Activated naive CD8-positive, alpha-beta T cell treated with anti-CD3 and anti-CD28 coated beads, Interleukin-2, amount 50 U/mL, for 16 hours (primary cell): ENCODE data around the gene SEZ6.

Experiments used
- DNase-seq: peaks from one replicate; pipeline ENCODE4 v3.0.0-alpha.2; 2020; ENCODE audit warnings: low read depth, low spot score

SEZ6 gene

DNA sequence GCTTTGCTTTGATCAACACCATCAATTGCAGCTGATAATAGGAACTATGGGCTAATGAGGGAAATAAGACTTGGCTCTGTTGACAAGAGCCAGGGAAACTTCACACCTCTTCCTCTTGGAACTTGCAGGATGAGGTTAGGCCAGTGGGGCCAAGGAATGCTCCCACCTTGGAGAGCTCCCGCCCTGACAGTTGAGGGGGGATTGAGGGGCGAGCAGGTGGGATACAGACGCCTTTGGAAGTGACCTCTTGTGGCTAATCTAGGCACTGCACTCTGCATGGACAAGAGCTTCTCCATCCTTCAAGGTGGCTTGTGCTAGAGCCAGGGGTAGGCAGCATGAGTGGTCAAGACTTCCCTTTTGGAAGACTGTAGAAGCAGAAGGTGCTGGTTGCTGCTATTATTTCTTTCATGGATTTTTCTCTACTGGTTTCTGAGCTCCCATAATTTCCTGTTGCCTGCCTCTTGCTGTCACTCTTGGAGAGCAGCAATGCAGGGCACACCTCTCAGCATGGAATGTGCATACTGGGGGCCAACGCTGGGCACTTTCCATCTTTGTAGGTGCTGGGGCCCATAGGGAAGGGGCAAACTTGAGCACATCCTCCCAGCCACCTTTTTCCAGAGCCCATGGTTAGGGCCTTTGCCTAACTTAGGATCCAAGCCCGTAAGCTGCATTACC lies 52.3 kb downstream of the SEZ6 start:
- peak; percentile 15 for DNase-seq

DNA sequence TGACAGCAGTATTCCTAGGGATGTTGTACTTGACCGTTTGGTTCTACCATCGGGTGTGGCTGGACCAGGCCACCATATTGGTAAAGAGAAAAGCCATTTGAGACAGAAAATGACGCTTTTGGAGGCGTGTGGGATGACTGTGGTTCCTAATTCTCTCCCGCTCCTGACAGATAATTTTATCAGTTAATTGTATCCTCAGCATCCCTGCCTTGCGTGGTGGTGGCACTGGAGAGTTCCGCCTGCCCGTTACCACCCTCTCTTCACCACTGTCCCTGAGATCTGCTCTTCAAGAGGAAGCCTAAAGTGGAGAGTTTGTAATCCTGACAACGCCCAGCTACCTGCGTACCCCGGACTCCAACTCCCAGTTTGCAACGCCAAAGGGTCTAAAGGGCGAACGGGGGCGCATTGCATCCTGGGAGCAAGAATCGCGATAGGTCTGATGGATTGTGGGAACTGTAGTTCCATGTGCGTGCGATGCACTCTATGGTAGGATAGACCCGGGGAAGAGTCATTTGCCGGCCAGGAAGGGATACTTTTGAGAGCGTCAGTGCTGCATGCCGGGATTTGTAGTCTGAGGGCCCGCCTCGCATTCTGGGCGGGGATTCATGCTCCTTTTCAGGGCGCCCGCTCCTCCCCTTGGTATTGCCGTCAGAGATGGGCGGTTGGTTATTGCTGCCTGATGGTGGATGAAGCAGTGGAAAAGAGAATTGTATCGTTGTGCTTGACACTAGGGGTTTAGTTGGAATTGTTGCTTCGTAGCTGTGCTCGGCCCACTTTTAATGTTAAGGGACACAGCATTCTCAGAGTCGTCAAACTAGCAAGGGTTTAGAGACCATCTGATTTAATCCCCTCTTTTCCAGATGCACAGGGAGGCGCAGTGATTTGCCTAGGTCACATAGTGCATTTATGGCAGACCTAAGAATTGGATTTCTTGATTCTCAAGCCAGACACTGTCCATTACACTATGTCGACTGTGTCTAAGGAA lies 53.5 kb downstream of the SEZ6 start:
- DNase-seq: peak; percentile 89

DNA sequence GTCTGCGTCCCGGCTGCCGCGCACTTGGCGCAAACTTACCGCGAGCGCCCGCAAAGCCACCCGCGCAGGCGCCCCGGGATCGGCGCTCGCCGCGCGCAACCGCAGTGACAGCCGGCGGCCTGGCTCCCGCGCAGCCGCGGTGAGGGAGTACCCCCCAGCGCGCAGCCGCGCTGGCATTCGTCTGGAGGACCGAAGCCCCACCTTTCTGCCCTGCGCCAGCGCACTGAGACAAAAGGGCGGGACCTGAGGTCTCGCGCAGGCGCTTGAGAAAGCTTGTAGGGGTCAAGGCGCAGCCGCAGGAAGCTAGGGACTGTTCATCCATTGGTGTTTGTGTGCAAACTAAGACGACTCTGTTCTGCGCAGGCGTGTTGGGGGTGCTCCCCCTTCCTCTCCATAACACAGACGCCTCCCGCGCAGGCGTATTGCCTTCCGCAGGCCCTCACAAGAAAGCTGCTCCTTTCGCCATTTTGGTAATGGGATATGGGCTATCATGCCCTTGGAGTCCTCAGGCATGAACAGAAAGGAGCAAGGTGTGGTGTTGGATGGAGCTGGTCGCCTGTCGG lies 54.3 kb downstream of the SEZ6 start, which contains the start of gene PHF12:
Gene PHF12, minus strand, starts transcription at position 91 of the 563 bp plus-strand sequence. CDS start 558 bp downstream, outside the sequence.
- DNase-seq: peak; percentile 98

DNA sequence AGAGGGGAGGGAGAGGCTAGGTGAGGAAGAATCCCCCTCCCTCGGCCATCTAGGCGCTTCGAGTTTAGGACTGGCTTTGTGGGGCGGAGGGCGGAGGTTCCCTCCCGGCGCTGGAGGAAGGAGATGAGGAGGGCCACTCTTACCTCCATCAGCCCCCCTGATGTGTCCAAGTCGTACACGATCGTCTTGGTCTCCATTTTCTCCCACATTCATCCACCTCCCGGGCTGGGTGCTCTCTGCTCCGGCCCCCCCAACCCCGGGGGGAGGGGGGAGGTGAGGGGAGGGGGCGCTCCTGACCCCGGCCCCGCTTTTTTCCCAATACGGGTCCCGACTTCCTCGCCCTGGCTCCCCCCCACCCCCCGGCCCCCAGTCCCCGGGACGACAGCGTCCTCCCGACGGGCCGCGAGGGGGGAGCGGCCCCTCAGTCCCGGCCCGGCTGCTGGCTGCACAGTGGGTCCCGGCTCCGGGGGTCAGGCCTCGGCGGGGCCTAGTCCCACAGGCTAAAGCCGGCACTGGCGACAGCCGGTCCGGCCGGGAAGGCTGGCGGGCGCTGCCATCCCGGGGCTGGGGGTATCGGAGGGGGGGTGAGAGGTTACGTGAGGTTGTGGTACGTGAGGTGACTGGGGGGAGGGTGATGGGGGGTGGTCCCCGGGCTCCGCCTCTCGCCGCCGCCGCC lies 54.9 kb downstream of the SEZ6 start:
- DNase-seq: no peak

DNA sequence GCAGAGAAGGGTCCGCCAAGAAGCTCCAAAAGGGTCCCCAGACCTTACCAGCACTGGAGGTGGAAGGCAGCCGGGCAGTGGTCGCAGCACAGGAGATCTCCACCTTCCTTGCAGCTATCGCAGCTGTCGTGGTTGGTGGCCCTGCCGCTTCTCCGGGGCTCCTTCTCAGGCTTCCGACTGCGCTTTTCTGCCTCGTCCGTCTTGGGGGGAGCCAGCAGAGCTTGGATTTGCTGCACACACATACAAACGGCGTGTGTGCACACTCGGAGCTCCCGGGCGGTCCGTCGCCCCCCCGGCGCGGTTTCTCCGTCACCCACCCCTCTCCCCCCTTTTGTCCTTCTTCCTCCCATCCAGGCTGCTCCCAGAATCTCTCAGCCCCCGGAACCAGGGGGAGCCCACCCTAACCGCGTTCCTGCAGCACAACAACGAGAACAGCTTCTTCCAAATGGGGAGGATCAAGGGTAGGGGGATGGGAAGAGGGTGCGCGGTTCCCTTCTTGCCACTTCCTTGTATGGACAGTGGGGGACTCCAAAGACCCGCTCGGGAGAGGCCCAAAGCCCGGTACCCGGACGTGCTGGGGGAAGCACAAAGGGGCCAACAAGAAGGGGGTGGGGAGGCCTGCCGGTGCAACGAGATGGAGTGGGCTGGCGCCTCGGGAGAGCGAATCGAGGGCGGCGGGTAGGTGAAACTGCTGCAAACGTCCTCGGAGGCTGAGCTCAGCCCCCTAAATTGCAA lies 55.6 kb downstream of the SEZ6 start:
- DNase-seq: peak; percentile 25

DNA sequence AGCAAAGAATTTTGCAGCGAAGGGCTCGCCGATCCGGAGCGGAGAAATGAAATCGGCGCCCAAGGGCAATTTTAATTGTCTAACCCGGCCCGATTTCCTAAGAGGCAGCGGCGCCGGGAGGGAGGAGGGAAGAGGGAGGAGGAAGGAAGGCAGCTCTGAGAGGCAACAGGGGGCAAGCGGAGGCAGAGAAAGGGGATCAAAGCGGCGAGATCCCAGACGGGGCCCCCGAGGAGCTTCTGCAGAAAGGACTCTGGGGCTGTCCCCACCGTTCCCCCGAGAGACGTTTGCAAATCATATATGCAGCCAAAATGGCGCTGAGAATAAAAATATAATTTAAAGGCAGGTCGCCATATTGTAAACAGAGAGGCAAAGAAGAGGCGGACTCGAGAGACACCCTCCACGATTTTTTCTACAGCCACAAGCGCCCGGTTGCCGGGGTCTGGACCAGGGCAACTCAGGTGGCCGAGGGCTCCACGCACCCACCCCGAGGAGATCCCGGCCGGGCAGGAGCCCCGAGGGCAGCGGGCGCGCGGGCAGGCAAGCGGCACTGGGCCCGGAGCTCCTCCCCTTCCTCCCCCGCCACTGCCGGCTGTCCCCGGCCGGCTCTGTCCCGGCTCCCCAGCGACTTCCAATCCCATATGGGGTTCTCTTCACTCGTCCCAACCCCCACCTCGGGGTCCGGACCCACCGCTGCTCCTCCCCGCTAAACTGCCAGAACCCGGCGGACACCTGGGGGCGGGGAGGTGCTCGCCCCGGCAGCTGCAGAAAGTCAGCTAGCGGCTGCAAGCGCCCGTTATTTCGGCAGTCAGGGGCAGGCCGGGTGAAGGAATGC lies 56.4 kb downstream of the SEZ6 start:
- no peak for DNase-seq

DNA sequence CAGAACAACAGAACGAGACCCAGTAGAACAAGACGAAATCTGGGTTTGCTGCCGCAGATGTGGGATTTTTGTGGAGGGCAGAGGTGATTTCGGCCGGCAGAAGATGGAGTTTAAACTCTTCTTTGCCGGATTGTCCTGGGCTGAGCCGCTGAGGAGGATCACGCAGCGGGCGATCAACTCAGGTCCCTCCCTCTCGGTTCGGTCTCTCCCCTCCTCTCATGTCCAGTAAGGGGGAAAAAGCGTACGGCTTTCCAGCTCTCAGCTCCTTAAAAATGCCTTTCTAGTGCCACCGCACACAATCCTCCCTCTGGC lies 57.0 kb downstream of the SEZ6 start:
- DNase-seq: no peak

DNA sequence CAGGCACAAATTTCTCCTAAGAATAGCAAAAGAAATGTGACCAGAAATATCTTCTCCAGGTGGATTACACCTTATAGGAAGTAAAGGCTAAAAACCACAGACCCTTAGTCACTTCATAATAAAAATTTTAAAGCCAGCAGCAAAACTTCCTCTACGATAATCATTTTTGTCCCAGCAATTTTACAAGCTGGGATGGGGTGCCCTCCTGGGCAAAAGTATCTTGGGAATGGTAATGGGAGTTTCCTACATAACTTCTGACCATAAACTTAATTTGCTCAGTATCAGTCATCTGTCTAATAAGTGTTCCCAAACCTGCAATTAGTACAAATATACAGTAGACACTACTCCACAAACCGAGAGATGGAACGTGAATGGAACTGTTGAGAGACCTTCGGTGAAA lies 57.5 kb downstream of the SEZ6 start:
- DNase-seq: no peak

DNA sequence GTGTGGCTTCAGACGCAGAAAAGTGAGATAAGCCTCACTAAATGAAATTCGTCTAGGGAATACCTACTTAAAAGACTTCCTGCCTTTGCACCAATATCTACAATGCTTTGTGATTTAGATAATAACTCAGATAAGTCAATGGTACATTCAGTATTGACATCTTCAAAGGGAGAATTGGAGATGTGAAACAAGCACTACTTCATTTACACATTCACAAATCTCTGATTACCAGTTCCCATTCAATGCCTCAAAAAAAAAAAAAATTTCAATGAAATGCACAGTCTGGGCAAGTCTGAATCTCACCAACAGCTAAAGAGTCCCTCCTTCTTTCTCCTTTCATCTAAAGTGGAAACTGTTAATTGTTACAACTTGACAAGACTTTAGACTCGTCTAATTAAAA lies 58.2 kb downstream of the SEZ6 start:
- DNase-seq: no peak

DNA sequence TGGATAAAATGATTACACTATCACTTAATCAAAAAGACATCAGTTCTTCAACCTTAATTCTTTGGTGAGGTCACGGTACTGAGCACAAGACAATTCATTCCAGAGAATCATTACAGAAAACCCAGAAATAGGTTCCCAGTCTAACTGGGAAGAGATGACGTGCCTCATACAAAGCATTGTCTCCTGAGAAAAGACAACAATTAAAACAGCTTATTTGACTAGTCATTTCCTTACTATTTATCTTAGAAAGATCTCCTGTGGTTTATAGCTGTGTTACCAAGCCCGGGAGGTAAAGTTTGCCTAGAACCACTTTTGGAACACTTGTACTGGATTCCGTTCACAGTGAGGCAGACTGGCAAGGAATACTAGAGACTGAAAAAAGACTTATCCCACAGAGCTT lies 59.6 kb downstream of the SEZ6 start:
- no peak for DNase-seq

DNA sequence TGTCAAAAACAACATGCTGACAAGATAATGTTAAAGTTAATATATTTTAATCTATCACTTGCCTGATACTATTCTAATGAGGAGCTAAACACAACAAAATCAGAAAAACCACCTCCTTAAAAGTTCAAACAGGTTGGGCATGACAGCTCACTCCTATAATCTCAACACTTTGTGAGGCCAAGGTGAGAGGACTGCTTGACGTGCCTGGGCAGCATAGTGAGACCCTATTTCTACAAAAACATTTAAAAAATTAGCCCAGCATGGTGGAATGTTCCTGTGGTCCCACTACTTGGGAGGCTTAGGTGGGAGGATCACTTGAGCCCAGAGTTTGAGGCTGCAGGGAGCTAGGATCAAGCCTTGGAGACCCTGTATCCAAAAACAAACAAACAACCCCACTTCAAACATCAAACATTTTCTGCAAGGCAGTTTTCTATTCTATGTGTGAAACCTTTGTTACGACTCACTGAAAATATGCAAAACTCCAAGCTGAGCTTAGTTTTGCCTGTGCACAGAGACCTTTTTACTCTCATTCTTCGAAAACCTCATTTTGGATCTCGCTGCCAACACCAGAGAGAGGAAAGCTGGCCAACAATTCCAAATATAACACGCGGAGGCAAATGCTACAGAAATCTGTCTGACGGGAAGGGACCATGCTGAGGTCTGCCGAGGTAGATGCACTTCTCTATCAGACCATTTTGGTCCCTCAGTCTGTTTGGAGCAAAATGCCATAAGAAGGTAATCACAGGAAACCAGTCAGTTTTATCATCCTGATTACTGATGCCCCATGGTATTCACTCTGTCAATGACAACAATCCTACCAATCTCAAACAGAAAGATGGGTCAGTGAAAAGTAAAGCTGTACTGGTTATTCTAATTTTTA lies 60.7 kb downstream of the SEZ6 start:
- no peak for DNase-seq

DNA sequence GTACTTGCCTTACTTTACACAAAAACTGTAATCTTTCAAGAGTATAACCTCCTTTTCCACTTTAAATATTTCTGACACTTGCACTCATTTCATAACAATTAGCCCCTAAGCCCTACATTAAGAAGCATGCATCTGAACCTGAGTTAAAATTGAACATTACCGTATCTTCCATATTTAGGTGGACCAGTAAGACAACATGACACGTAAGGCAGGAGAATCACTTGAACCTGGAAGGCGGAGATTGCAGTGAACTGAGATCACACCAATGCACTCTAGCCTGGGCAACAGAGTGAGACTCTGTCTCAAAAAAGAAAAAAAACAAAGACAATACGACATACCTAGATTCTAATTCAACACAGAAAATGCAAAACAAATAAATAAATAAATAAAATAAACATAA lies 61.5 kb downstream of the SEZ6 start:
- DNase-seq: no peak

DNA sequence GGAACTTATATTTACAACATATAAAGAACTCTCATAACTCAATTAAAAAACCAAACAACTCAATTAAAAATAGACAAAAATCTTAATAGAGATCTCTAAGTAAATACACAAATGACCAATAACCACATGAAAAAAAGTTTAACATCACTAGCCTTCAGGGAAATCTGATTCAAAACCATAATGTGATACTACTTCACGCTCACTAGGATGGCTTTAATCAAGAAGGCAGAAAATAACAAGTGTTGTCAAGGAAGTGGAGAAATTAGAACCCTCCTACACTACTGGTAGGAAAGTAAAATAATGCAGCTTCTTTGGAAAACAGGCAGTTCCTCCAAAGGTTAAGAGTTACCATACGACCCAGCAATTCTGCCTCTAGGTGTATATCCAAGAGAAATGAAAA lies 62.9 kb downstream of the SEZ6 start:
- DNase-seq: no peak

DNA sequence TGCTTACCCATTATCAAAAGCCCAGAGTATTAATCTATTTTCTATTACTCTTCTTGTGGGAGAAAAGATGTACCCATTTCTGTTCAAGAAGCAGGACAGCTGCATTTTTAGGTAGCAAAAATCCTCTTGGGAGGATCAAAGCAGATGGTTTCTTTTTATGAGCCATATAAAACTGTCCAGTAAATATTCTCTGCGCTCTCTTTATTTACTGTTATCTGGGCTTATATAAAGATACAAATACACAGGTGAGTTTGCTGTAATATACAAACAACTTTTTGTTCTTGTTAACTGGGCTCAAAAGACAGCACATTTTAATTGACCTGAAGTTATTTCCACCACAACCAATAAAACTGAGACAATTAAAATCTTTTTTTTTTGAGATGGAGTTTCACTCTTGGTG lies 64.6 kb downstream of the SEZ6 start:
- no peak for DNase-seq

DNA sequence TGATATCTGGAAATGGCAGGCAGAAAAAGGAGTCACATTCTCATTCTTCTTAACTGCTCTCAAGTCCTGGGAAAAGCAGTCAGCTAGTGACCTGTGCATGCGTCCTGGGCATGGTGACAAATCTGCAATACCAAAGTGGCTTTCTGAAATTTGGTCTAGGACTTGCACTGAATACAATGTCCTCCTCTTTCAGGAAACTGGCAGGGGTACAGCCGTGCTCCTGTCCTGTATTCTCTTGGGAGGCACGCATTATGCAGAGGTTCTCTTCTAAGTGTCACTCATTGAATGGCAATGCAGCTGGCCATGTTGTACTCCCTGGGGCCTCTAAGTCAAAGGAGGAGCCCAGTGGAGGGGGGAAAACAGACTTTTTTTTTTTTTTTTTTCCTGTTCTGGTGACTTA lies 65.2 kb downstream of the SEZ6 start:
- no peak for DNase-seq

DNA sequence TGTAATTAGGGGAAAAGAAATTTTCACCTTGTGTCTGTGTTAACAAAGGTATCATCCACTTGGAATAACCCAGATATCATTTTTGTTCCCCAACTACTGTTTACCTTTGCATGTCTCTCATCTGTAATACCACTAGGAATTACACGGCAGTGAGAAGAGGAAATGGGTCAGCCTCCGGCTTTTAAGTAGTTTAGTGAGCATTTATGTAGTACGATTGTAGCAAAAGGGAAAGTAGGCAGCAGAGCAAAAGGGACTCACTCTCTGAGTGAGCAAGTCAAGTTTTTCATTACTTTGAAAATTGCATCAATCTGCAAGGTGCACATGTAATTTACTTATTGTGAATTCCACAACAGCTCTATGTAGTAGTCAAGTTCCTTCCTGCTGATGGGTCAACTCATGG lies 65.7 kb downstream of the SEZ6 start:
- no peak for DNase-seq

DNA sequence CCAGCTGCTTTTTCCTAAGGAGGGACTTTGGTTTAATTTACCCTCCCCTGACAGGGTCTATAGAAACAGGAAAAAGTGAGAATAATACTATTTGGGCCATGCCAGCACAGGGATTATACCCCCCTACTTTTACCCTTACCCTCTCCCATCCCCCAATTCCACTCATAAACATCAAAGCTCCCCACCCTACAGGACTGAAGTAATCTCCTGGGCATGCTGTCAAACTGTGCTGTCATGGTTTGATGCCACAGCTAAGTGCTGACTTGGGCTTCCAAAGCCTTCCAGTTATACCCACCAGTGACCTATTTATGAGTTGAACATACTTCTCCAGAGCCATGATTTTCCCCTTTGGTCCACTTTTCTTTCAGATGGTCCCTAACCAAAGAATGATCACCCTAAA lies 67.3 kb downstream of the SEZ6 start:
- no peak for DNase-seq

DNA sequence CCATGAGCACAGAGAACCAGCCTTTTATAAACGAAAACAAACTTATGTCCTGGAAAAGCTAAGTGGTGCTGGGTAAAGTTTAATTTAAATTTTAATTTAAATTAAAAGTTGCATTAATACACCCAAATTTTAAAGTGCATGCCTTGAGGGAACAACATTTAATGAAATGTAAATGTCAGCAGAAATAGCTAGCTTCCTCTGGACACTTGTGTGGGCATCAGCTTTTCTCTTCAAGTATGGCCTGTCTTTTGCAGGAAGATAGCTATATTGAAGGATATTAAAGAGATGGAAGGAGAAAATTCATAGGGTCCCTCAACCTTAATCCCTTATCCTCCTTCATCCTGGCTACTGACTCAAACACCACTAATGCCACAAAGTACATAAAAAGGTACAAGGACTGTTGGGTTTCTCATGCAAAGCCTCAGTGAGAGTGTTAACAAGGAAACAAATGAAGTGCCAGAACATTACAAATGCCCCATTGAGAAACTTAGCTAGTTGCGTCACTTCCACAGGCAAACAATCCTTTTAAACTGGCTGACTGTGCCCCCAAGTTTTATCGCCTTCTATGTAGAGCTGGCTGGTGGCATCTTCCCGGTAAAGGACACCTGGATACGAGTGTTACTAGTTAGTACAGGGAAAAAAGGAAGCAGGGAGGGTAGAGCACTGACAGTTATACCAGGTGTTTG lies 68.6 kb downstream of the SEZ6 start:
- DNase-seq: no peak
